DMS153 treated with DMSO at 0.1 percent for 48 hours (cell line): ENCODE measurements around the gene GLDN.

ENCODE experiments used
- DNase-seq: peaks from one replicate; lab custom pipeline; 2025; ENCODE audit not compliant: unreplicated experiment; lab: John Stamatoyannopoulos, UW

The GLDN gene

DNA sequence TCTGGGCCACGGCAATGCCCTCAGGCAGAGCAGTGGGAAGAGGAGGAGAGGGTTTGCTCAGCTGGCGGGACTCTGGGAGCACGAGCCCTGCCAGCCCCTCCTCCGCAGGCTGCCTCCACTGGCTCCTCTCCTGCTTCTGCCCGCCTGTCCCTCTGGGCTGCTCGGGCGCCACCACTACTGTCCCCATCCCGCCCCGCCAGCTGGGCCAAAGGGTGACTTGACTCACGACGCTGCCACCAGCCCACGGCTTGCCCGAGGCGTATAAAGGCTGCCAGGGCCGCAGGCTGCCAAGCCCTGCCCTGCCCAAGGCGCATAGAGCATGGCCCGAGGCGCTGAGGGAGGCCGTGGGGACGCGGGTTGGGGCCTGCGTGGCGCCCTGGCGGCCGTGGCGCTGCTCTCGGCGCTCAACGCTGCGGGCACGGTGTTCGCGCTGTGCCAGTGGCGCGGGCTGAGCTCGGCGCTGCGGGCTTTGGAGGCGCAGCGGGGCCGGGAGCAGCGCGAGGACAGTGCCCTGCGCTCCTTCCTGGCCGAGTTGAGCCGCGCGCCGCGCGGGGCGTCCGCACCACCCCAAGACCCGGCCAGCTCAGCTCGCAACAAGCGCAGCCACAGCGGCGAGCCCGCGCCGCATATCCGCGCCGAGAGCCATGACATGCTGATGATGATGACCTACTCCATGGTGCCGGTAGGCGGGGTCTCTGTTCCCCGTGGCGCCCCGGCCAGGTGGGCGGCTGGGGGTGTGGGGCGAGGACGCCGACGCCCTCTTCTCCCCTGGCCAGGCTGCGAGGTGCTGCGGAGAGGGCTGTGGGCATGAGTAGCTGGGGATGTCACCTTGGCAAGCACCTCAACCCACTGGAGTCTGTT lies at the start of gene GLDN:
Gene GLDN (plus strand): TSS at position 290 of the 861 bp plus-strand sequence. CDS start 30 bp downstream, at position 320.
- DNase-seq = no peak

GRCh38 chr15:51298620-51299019 lies 42.8 kb upstream of the GLDN start:
- DNase-seq = no peak

- DNase-seq = peak; percentile 65
Observed at GRCh38 chr15:51299187-51300015, 42.1 kb upstream of the GLDN start.

DNA sequence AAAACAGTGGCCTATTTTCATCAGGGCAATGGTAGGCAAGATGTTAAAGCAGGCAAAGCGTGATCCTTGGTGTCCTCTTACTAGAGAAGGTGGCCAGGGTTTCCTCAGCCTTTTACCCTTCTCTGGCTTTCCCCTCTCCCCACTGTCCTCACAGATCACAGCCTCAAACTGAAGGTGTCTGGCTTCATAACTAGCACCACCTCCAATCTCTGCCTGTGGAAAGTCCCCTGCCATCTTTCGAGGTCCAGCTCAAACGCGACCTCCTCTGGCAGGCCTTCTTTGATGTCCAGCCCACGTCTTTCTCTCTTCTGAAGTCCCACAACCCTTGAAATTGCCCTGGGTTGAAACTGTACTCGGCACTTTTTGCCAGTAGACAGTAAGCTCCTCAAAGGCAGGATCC lies 39.0 kb upstream of the GLDN start:
- DNase-seq = no peak

GRCh38 chr15:51303462-51303980 lies 37.9 kb upstream of the GLDN start:
- no peak for DNase-seq

- no peak for DNase-seq
Observed at GRCh38 chr15:51307325-51307724, 34.1 kb upstream of the GLDN start.

DNA sequence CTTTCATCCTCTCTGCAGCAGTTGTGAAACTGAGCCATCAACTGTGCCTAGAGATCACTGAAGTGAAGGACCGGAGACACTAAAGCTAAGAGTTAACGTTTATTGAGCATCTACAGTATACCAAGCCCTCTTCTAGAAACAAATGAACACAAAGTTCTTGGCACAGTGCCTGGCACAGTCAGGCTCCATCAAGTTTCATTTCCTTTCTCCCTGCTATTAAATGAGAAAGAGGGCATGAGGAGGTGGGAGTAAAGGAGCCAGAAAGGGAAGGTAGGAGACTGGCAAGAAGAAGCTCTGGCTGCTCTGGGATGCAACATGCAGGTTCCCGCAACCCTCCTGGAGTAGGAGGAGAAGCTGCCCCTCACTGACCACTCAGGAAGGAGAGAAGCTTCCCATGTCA lies 33.6 kb upstream of the GLDN start:
- DNase-seq = no peak

DNA sequence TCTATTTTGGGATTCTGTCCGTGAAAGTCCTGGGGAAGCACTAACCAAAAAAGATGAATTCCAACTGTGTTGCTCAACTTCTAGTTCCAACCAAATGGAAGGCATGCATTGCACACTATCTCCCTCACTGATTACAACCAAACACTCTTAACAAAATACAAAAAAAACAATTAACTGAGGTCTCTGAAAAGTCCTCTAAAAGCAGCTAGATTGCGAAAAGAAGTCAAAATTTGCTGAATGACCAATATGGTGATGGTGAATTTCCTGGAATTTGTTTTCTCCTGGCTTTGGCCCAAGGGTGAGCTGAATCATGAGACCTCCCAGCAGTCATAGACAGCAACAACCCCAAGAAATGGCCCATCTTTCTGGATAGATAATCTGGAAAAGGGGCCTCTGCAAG lies 31.4 kb upstream of the GLDN start:
- DNase-seq = no peak

DNA sequence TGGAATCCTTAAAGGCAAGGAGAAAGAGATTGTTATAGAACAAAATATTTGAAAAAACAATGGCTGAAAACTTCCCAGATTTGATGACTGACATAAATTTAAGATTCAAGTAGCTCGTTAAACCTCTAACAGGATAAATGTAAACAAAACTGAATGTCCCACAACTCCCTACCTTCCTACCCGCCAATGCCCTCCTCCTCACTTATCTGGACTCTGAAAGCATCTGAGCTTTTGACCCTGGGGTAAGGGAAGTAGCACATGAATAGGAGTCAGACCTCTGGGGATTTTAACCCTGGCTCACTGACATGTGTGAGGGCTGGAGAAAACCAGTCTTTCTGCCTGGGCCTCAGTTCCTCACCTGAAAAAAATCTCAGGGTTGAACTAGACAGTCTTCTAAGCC lies 29.9 kb upstream of the GLDN start:
- no peak for DNase-seq

- no peak for DNase-seq
Observed at GRCh38 chr15:51312166-51313073, 29.0 kb upstream of the GLDN start.

DNA sequence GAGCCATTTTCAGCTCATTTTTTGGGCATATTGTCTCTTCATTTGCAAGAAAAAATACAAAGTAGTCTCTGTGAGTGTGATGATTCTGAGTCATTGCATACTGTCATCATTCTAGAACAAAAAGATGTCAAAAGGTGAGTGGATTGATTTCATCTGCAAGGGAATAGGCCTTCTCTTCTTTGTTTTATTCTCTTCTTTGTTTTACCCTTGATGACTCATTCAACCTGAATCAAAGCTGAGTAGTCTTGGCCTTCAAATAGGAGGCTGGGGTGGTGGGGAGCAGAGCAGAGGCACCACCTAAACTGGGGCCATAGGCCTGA lies 28.4 kb upstream of the GLDN start:
- DNase-seq = no peak

GRCh38 chr15:51313644-51314280 lies 27.7 kb upstream of the GLDN start:
- no peak for DNase-seq

DNA sequence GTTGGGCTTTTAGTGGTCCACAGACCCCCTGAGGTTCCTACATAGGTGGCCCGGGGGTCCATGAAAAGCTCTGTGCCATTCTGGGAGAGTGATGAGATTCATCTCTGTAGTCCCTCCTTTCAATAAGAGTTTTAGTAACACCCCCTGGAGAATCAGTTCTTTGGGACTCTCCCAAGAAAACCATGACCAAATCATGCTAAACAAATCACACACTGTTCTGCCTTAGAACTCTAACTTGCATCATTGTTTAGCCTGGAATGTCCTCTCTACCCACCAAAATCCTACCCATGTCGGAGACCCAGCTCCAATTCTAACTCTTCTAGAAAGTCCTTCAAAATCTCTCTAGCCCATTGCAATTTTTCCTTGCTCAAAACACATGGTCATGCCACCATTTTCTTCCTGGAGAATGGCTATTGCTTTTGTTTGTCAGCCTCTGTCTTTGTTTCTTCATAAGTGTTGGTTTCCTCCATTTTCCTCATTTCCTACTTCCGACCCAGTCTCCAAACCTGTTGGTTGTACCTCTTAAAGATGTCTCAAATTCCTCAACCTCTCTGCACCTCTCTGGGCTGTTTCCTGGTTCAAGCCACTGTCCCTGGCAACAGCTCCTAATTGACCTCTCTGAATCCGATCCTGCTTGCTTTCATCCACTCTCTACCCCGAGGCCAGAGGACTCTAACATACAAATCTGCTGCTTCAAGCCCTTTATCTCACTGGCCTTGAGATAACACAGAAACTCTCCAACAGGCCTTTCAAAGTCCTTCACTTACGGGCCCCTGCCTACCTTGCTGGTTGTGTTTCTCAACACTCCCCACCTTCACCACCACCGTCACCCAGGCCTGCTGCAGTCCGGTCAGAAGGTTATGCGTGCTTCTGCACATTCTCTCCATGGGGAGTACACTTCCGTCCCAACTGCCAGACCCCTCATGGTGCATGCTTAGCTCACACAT lies 26.8 kb upstream of the GLDN start:
- no peak for DNase-seq

- no peak for DNase-seq
Observed at GRCh38 chr15:51315726-51316125, 25.7 kb upstream of the GLDN start.

DNA sequence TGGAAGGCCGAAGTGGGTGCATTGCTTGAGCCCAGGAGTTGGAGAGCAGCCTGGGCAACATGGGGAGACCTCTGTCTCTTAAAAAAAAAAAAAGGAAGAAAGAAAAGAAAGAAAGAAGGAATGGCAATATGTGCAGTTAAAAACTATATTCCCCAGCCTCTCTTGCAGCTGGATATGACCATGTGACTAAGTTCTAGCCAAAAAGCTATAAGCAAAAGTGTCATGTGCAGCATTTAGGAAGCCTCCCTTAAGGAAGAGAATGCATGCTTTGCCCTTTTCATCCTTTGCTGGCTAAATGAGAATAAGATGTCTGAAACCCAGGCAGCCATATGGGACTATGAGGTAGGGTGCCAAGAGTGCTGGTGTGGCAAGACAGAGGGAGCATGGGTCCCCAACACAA lies 24.8 kb upstream of the GLDN start:
- DNase-seq = no peak

GRCh38 chr15:51318382-51319150 lies 22.9 kb upstream of the GLDN start:
- no peak for DNase-seq

GRCh38 chr15:51319539-51319938 lies 21.9 kb upstream of the GLDN start:
- no peak for DNase-seq

GRCh38 chr15:51320843-51321242 lies 20.6 kb upstream of the GLDN start:
- no peak for DNase-seq

DNA sequence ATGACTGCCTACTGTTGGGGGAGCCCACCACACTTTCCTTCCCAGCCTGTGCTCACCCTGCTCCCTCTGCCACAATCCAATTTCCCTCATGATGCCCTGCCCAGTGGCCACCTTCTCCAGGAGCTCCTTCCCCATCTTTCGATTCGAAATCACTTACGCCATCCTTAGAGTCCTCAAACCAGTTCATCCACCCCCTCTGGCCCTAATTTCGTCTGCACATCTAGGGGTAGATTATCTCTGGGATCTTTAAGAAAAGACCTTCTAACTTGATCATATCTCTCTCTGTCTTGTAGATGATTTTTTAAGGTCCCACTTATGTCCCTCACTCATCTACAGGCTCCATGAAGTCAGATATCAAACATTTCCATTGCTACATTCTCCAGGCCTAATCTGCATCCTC lies 20.1 kb upstream of the GLDN start:
- DNase-seq = no peak
